SK-N-MC (cell line): ENCODE measurements around the gene ABCB8.
"Not testable (repeated sequence)": the region's sequence is repeated elsewhere in the genome, so short reads cannot be mapped to it uniquely, and the experiment has no call there.

Experiments
- DNase-seq: peaks from one replicate; pipeline ENCODE4 v3.0.0-alpha.2; 2011; ENCODE audit warnings: low read depth, low spot score
- H3K27ac ChIP-seq: fragments of 200-600 bp; sonication (generic); 2 replicates; pipeline ENCODE4 v1.5.1; 2016; ENCODE audit warnings: mixed run types
- H3K36me3 ChIP-seq: fragments of 200-600 bp; sonication (generic); 2 replicates; pipeline ENCODE4 v1.6.1; 2017; ENCODE audit warnings: antibody characterized with exemption, low read length, mixed read lengths; ENCODE audit not compliant: insufficient read depth
- H3K4me3 ChIP-seq: fragments of 200-600 bp; sonication (generic); 2 replicates; pipeline ENCODE4 v1.5.1; 2016
- H3K9ac ChIP-seq: fragments of 200-600 bp; sonication (generic); 2 replicates; pipeline ENCODE4 v1.8.0; 2017; ENCODE audit warnings: mixed run types, mixed read lengths; ENCODE audit not compliant: insufficient read length
- H3K9me3 ChIP-seq: fragments of 200-600 bp; sonication (generic); 2 replicates; pipeline ENCODE4 v1.6.1; 2017; ENCODE audit warnings: low read depth, mild to moderate bottlenecking, antibody characterized with exemption, low read length, moderate library complexity, mixed read lengths
- EZH2 ChIP-seq: fragments of 200-600 bp; sonication (generic); IDR thresholded peaks from one replicate; pipeline ENCODE4 v1.6.1; 2017; ENCODE audit warnings: antibody characterized with exemption
- FOXP2 ChIP-seq: optimal IDR thresholded peaks from 2 replicates; pipeline ENCODE3; 2011; ENCODE audit warnings: mild to moderate bottlenecking, moderate library complexity; ENCODE audit not compliant: insufficient read depth; ENCODE audit errors: extremely low read length, control extremely low read depth
- POLR2AphosphoS5 ChIP-seq: IDR thresholded peaks from 2 replicates; pipeline ENCODE4 v1.6.1; 2012; ENCODE audit warnings: mild to moderate bottlenecking, low read depth, low read length, borderline replicate concordance

Gene ABCB8

DNA sequence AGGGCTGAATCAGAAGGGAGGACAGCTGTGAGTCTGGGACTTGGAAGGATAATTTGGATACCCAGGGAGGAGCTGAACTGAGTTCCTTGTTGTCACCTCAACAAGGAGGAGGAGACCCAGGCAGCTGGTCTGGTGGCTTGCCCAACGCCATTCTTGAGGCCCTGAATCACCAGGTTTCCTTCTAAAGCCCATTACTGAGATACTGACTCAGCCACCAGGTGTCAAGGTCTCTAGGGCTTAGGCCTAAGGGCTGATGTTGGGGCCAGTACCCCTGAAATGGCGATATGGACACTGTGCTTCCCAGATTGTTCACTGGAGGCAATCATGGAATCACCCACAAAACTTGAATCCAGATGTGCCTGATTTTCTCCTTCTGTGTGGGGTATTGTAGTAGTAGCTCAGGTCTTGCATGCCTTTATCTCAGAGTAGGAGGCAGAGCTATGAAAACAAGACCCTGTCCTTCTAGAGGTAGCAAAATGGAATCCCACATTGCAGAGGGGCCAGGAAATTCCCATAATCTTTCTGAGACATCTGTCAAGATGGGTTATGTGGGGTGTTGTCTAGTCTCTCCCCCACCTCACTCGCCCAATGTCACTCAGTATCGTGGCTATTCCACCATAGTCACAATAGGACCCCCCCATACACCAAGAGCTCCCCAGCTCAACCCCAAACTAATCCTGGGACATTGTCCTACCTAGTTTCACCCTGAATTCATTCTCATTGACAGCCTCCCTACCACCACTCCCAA lies 2.2 kb upstream of the ABCB8 start:
- no peak for DNase-seq
- Histone ChIP-seq H3K4me3 (no peak overlapping the region), H3K36me3 (no peaks in the 10 kb centered on the region), H3K9ac (no peak overlapping the region), H3K9me3 (no peaks in the 10 kb centered on the region), H3K27ac (no peak overlapping the region)
- TF ChIP-seq EZH2, result no peak
- TF ChIP-seq POLR2AphosphoS5, result no peak
- no peak for TF ChIP-seq FOXP2

DNA sequence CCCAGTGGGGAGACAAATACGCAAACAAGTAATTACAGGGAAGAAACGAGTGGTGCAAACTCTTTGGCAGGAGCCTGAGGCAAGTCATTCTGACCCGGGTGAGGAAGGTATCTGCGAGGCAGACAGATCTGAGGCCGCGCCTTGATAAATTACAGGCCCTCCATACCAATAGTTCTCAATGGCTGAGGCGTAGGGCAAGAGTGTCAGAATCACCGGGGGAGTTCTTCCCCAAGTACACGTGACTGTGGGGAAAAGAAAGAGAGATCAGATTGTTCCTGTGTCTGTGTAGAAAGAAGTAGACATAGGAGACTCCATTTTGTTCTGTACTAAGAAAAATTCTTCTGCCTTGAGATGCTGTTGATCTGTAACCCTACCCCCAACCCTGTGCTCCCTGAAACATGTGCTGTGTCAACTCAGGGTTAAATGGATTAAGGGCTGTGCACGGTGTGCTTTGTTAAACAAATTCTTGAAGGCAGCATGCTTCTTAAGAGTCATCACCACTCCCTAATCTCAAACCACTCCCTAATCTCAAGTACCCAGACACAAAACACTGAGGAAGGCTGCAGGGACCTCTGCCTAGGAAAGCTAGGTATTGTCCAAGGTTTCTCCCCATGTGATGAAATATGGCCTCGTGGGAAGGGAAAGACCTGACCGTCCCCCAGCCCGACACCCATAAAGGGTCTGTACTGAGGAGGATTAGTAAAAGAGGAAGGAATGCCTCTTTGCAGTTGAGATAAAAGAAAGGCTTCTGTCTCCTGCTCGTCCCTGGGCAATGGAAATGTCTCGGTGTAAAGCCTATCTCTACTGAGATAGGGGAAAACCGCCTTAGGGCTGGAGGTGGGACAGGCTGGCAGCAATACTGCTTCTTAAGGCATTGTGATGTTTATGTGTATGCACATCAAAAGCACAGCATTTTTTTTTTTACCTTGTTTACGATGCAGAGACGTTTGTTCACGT lies 1.2 kb upstream of the ABCB8 start:
- not testable (repeated sequence) for H3K9ac ChIP-seq, H3K36me3 ChIP-seq, DNase-seq, H3K27ac ChIP-seq, H3K9me3 ChIP-seq
- H3K4me3 ChIP-seq, result peak overlapping the region; percentile 90

DNA sequence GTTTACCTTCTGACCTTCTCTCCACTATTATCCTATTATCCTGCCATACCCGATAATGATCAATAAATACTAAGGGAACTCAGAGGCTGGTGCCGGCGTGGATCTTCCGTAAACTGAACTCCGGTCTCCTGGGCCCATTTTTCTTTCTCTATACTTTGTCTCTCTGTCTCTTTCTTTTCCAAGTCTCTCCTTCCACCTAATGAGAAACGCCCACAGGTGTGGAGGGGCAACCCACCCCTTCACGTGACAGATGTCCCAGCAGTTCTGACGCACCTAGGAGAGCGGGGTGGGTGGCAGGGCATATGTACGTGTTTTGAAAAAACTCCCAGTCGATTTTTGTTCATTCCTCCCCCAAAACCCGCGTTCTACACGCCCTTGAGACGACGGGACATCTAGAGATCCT lies 521 bp upstream of the ABCB8 start:
- not testable (repeated sequence) for H3K27ac ChIP-seq, H3K9me3 ChIP-seq, H3K36me3 ChIP-seq, H3K9ac ChIP-seq, DNase-seq
- H3K4me3 ChIP-seq, result peak overlapping the region; percentile 90

DNA sequence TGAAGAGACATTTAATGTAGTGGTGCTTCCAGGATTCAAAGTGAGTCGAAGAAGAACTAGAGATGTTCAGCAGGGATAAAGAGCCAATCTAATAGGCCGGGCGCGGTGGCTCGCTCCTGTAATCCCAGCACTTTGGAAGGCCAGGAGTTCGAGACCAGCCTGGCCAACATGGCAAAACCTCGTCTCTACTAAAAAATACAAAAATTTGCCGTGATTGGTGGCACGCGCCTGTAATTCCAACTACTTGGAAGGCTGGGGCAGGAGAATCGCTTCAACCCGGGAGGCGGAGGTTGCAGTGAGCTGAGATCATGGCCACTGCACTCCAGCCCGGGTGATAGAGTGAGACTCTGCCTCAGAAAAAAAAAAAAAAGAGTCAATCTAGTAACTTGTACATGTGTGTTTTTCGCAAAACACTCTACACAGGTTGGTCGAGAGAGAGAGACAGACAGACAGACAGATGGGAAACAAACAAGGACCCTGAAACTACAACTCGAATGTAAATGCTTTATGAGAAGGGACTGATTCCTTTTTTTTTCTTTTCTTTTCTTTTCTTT lies 775 bp downstream of the ABCB8 start:
- H3K27ac ChIP-seq, result no peak overlapping the region; the same call in 1 of the 2 replicates
- peak overlapping the region; percentile 93 for H3K9ac ChIP-seq
- no peaks in the 10 kb centered on the region; the same call in 1 of the 2 replicates for H3K36me3 ChIP-seq
- TF ChIP-seq FOXP2 (no peak), EZH2 (no peak), POLR2AphosphoS5 (no peak)
- no peaks in the 10 kb centered on the region for H3K9me3 ChIP-seq
- no peak for DNase-seq
- peak overlapping the region; percentile 90 for H3K4me3 ChIP-seq

DNA sequence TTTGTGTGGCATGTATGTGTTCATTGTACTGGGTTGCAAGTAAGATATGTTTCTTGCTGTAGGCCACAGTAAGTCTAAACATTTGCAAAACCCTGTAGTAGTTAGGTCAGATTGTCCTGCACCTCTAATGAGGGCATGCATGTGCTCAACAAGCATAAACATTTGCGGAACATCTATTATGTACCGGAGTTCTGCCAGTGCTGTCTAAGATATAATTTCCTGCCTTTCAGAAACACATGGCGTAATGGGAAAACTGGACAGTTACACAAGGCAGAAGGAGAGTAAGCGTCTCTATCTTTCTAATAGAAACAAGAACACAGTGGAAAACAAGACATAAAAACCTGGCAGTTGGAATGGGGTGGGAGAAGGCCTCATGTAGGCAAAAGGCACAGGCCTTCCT lies 2.8 kb downstream of the ABCB8 start:
- H3K36me3 ChIP-seq, result peaks cover 11% of the 10 kb centered on the region; the same call in 1 of the 2 replicates
- TF ChIP-seq EZH2 (no peak), POLR2AphosphoS5 (no peak), FOXP2 (no peak)
- no peak overlapping the region for H3K27ac ChIP-seq
- H3K9me3 ChIP-seq, result no peaks in the 10 kb centered on the region
- no peak overlapping the region for H3K9ac ChIP-seq
- H3K4me3 ChIP-seq, result no peak overlapping the region
- DNase-seq, result no peak

DNA sequence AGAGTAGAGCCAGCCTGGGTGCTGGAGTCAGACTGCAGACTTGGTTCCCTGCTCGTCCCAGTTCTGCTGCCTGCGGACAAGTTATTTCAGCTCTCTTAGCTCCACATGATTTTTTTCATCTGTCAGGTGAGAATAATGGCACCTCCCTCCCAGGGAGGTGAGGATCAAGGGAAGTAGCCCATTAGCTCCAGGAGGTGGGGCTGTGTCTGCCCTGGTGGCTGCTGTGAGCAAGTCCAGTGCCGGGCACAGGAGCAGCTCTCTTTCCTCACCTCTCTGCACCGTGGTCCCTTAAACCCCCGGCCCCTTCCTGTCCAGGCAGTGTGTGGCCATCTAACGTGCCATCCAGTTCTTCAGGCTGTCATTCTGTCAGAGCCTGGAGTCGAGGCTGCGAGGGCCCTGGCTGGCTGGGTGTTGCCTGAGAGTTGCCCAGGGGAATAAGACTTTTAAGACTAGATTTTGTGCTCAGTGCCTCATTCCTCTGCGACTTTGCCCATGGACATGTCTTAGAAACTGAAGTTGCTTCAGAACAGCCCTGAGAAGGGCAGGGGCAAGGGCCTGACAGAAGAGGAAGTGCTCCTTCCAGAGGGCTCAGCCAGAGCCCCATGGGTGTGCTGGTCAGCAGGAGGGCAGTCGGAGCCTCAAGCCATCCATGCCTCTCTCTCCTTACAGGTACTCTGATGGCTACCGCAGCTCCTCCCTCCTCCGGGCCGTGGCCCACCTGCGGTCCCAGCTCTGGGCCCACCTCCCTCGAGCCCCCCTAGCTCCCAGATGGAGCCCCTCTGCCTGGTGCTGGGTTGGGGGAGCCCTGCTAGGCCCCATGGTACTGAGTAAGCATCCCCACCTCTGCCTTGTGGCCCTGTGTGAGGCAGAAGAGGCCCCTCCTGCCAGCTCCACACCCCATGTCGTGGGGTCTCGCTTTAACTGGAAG lies 5.0 kb downstream of the ABCB8 start:
- H3K4me3 ChIP-seq, result no peak overlapping the region
- DNase-seq, result no peak
- TF ChIP-seq EZH2 (no peak), FOXP2 (no peak), POLR2AphosphoS5 (no peak)
- H3K9ac ChIP-seq, result no peak overlapping the region
- no peaks in the 10 kb centered on the region for H3K9me3 ChIP-seq
- peaks cover 11% of the 10 kb centered on the region; the same call in 1 of the 2 replicates for H3K36me3 ChIP-seq
- no peak overlapping the region for H3K27ac ChIP-seq

DNA sequence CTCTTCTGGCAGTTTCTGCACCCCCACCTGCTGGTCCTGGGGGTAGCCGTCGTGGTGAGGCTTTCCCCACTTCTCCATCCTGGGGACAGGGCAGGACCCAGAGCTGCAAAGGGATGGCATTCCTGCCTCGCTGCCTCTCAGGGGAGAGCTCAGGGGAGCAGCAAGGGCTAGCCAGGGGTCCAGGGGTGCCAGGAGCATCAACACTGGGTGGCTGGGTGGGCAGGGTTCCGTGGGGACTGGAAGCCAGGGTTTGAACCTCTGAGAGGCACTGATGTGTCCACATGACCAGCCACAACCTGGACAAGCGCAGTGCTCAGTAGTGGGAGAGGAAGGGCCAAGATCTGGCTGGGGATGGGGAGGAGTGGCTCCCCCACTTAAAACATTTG lies 5.6 kb downstream of the ABCB8 start:
- no peak overlapping the region for H3K9ac ChIP-seq
- TF ChIP-seq POLR2AphosphoS5 (no peak), FOXP2 (no peak), EZH2 (no peak)

More for the DNA sequence above, 5.6 kb downstream of the ABCB8 start:
- no peak overlapping the region for H3K4me3 ChIP-seq
- DNase-seq, result no peak
- H3K9me3 ChIP-seq, result no peaks in the 10 kb centered on the region
- H3K36me3 ChIP-seq, result peaks cover 11% of the 10 kb centered on the region; the same call in 1 of the 2 replicates
- H3K27ac ChIP-seq, result no peak overlapping the region
